Limb (tissue), 2 donors: ENCODE results near the gene ZNF213.
A peak's percentile ranks its signal among the peaks of the same experiment; 100 is the strongest.
"Not testable (repeated sequence)": the region's sequence is repeated elsewhere in the genome, so short reads cannot be mapped to it uniquely, and the experiment has no call there.

Experiments
- DNase-seq, 2 donors: peaks; one replicate each; pipeline ENCODE4 v3.0.0-alpha.2; 2016; ENCODE audit errors: extremely low spot score in 2 of 2

The ZNF213 gene

DNA sequence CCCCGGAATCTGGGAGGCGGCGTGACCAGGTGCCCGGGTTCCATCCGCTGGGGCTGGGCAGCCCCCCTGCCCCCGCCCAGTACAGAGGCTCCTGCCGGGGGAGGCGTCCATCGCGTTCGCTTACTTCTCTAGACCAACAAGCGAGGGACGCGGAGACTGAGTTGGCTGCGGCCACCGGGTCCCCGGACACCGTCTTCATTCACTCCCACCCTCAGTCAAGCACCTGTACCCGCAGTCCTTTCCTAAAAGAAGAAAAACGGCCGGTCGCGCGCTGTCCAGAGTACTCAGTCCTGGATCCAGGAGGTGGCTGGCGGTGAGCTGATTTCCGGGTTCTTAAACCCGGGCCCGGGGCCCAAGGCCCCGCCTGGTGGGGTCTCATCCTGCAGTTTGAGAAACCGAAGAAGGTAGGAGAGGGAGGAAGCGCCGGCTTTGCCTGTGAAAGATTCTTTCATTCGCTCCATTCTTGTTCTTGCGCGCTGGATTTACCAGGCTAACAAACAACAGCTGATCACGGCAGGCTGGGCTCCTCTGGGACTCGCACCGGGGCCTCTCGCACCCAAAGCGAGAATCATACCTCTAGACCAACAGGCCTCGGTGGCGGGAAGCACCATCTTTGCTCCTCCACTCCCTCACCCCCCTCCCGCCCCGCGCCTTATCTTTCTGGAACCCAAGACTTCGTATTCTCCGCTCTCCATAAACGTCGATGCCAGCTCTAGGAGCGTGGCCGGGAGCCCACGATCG lies 35.8 kb downstream of the ZNF213 start:
- DNase-seq: peak in 1 of 2 donors; percentile 34

- DNase-seq: peak in 1 of 2 donors; percentile 30
Measured at GRCh38 chr16:3171181-3171854, 36.5 kb downstream of the ZNF213 start.

GRCh38 chr16:3171855-3172593 lies 37.2 kb downstream of the ZNF213 start:
- DNase-seq: peak in 1 of 2 donors; percentile 29

DNA sequence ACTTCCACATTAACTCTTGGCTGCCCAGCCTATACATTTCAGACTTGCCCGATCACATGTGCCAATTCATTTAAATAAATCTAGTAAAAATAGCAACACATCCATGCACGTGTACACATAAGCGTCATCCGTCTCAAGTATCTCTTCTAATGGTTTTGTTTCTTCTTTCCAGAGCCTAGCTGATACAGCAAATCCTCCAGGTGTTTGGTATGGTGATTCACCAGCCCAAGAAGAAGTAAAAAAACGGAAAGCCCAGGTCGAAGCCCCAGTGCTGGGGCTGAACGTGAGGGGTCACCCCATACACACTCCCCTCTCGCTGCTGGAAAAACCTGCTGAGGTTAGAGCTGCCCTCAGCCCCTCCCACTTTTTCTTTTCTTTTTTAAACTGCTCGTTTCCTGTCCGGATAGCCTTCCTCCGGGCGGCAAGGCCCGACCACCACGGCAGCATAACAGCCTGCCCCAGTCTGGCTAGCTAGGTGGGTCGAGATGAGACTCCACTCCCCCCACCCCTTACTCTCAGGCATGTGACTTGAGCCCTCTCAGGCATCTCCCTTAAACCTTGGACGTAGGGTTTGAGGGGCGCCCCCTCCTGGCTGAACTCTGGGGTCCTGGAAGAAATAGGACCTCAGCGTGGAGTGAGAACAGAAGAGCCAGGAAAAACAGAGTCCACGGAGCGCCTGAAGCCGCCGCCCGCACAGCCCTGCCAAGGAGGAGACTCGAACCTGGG lies 39.2 kb downstream of the ZNF213 start:
- peak in 1 of 2 donors; percentile 39 for DNase-seq

GRCh38 chr16:3174618-3175148 lies 39.9 kb downstream of the ZNF213 start:
- no peak for DNase-seq

GRCh38 chr16:3175157-3176093 lies 40.6 kb downstream of the ZNF213 start:
- peak in 1 of 2 donors; percentile 41 for DNase-seq

GRCh38 chr16:3179651-3180050 lies 44.8 kb downstream of the ZNF213 start:
- DNase-seq: no peak

- DNase-seq: no peak
Measured at GRCh38 chr16:3180445-3180878, 45.6 kb downstream of the ZNF213 start.

- not testable (repeated sequence) for DNase-seq
Measured at GRCh38 chr16:3182293-3182607, 47.4 kb downstream of the ZNF213 start.

- DNase-seq: peak in 1 of 2 donors; percentile 50
Measured at GRCh38 chr16:3182608-3183444, 48.0 kb downstream of the ZNF213 start.

- DNase-seq: no peak
Measured at GRCh38 chr16:3183445-3184139, 48.8 kb downstream of the ZNF213 start.

- no peak for DNase-seq
Measured at GRCh38 chr16:3186946-3187690, 52.3 kb downstream of the ZNF213 start.

GRCh38 chr16:3187798-3188674 lies 53.2 kb downstream of the ZNF213 start, which contains the start of gene OR1F1:
Gene OR1F1 (plus strand): TSS chr16:3188204.
- DNase-seq: peak in 1 of 2 donors; percentile 56

- no peak for DNase-seq
Measured at GRCh38 chr16:3188675-3188924, 53.8 kb downstream of the ZNF213 start.

DNA sequence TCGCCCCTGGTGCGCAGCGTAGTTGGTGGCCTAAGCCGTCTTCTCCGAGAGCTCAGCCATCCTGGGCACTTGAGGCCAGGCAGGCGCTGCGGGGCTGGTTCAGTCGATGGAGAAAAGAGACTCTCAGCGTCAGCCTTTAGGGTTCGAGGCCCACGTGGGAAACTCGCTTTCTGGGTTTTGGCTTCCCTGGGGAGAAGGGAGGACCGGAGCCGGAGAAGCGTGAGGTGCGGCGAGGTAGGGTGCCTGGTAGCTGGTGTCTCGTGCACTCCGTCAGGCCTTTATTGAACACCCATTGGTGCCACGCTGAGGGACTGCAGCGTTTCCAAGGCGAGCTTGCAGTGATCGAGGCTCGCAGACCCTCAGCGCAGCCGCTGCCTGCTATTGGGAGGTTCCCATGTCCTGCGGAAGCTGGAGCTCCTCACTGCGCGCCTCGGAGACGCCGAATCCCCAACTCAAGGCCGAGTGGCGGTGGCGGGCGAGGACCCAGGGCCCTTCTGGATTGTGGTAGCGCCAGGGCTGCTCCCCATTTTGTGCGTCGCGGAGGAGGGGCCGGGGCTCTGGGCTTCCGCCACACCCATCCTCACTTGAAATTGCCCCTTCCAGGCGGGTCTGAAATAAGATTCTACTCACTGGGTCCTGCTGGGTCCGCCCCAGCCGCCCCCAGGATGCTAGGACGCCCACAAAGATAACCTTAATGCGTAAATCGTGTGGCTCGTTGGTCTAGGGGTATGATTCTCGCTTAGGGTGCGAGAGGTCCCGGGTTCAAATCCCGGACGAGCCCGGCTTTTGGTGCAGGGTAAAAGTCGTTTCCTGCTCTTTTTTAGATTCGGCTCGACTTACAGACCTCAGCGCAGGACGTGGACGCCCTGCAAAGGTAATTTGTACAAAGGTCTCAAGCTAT lies 54.3 kb downstream of the ZNF213 start:
- peak in 1 of 2 donors; percentile 64 for DNase-seq

DNA sequence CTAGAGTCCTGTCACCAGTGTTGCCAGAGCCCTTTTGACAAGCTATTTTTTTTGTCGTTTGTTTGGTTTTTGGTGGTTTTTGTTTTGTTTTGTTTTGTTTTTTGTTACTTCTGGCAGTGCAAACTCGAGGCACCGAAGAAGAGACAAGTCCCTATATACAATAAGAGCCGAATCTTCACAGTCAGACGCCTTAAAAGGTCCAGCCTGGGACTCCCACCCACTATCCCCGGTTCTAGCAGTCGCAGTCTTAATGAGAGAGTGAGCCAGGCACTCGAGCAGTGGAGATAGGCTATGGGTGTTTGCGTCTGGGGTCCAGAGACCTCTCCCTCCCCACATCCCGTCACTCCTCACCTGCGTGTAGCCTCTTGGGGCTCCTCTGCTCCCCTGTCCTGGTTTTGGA lies 55.0 kb downstream of the ZNF213 start:
- DNase-seq: no peak
